Astrocyte of the cerebellum (primary cell): ENCODE data around the gene GRIN2A.

Source experiments
- DNase-seq: peaks from one replicate; pipeline ENCODE4 v3.0.0-alpha.2; 2011; ENCODE audit warnings: low read depth
- H3K4me3 ChIP-seq: 2 replicates; pipeline ENCODE4 v1.5.1; 2011; ENCODE audit warnings: mild to moderate bottlenecking, low read depth, low read length, moderate library complexity
- CTCF ChIP-seq: IDR thresholded peaks from 2 replicates; pipeline ENCODE4 v1.5.1; 2012; ENCODE audit warnings: low read length, low read depth, moderate library complexity, mild to moderate bottlenecking; ENCODE audit errors: missing control alignments
- in situ Hi-C: cut with HindIII; loops from 2 replicates; pipeline ENCODE4 v1.10.0; 2017; ENCODE audit warnings: low sequenced_read_pairs

The GRIN2A gene

GRCh38 chr16:9911989-9912388 lies 270.2 kb downstream of the GRIN2A start:
- no peak for DNase-seq
- in situ Hi-C loops: no loop called here
- H3K4me3 ChIP-seq: no peak overlapping the region
- no peak for TF ChIP-seq CTCF

GRCh38 chr16:9911231-9911630 lies 271.0 kb downstream of the GRIN2A start:
- TF ChIP-seq CTCF: no peak
- in situ Hi-C loops: no loop called here
- no peak overlapping the region for H3K4me3 ChIP-seq
- no peak for DNase-seq

- peak; percentile 27 for DNase-seq
- H3K4me3 ChIP-seq: no peak overlapping the region
- in situ Hi-C loops: no loop called here
- TF ChIP-seq CTCF: no peak
Measured at GRCh38 chr16:9909072-9909825, 273.0 kb downstream of the GRIN2A start.

- no peak for DNase-seq
- in situ Hi-C loops: no loop called here
- H3K4me3 ChIP-seq: no peak overlapping the region
- no peak for TF ChIP-seq CTCF
Measured at GRCh38 chr16:9908613-9909012, 273.6 kb downstream of the GRIN2A start.

- no peak overlapping the region for H3K4me3 ChIP-seq
Measured at GRCh38 chr16:9907752-9908151, 274.5 kb downstream of the GRIN2A start.

GRCh38 chr16:9906218-9906617 lies 276.0 kb downstream of the GRIN2A start:
- DNase-seq: no peak
- in situ Hi-C loops: no loop called here

More at GRCh38 chr16:9907752-9908151, 274.5 kb downstream of the GRIN2A start:
- in situ Hi-C loops: no loop called here
- TF ChIP-seq CTCF: no peak
- DNase-seq: no peak

More at GRCh38 chr16:9906218-9906617, 276.0 kb downstream of the GRIN2A start:
- no peak overlapping the region for H3K4me3 ChIP-seq
- no peak for TF ChIP-seq CTCF
